GM18502 (cell line): ENCODE results near the gene XYLT2.
A peak's percentile ranks its signal among the peaks of the same experiment; 100 is the strongest.

Experiments
- ATAC-seq: cut with Tn5 transposase; IDR thresholded peaks from one replicate; pipeline ENCODE4 v1.9.1; 2021; ENCODE audit warnings: mild to moderate bottlenecking; ENCODE audit not compliant: unreplicated experiment, poor library complexity

The XYLT2 gene

GRCh38 chr17:50361561-50362480 lies 15.9 kb downstream of the XYLT2 start:
- peak; percentile 66 for ATAC-seq

- no peak for ATAC-seq
Observed at GRCh38 chr17:50362661-50363060, 16.7 kb downstream of the XYLT2 start.

GRCh38 chr17:50363217-50364060 lies 17.5 kb downstream of the XYLT2 start:
- ATAC-seq: no peak

GRCh38 chr17:50364061-50364458 lies 18.1 kb downstream of the XYLT2 start:
- no peak for ATAC-seq

GRCh38 chr17:50364715-50365114 lies 18.8 kb downstream of the XYLT2 start:
- ATAC-seq: no peak

GRCh38 chr17:50365165-50365564 lies 19.2 kb downstream of the XYLT2 start:
- ATAC-seq: no peak

- ATAC-seq: no peak
Observed at GRCh38 chr17:50365649-50366393, 19.9 kb downstream of the XYLT2 start.

GRCh38 chr17:50367401-50367800 lies 21.5 kb downstream of the XYLT2 start:
- ATAC-seq: no peak

- no peak for ATAC-seq
Observed at GRCh38 chr17:50370052-50370451, 24.1 kb downstream of the XYLT2 start.

- ATAC-seq: no peak
Observed at GRCh38 chr17:50371526-50371925, 25.6 kb downstream of the XYLT2 start.

GRCh38 chr17:50372222-50372757 lies 26.4 kb downstream of the XYLT2 start:
- no peak for ATAC-seq

GRCh38 chr17:50372758-50373556 lies 27.0 kb downstream of the XYLT2 start, which contains the start of the genes EME1 and MRPL27:
EME1 (plus strand) TSS chr17:50373229; CDS start chr17:50375209, 1,980 bp downstream.
MRPL27 (minus strand) TSS chr17:50373184; CDS start chr17:50373170, 14 bp downstream.
- ATAC-seq: peak; percentile 91

GRCh38 chr17:50373705-50374104 lies 27.8 kb downstream of the XYLT2 start:
- ATAC-seq: no peak

GRCh38 chr17:50375858-50376538 lies 30.1 kb downstream of the XYLT2 start:
- ATAC-seq: no peak

GRCh38 chr17:50379351-50380132 lies 33.6 kb downstream of the XYLT2 start:
- no peak for ATAC-seq

- ATAC-seq: no peak
Observed at GRCh38 chr17:50380369-50381259, 34.7 kb downstream of the XYLT2 start.

- ATAC-seq: no peak
Observed at GRCh38 chr17:50381260-50381815, 35.4 kb downstream of the XYLT2 start.
